Stomach (tissue), 9 donors: ENCODE measurements around the gene ERCC2. TPM values are rescaled to one million over a fixed set of nuclear protein-coding genes. Genes with fewer than 3 reads are reported as not detected.

Experiments
- DNase-seq, 2 donors: peaks; one replicate each; pipeline versions ENCODE4 v3.0.0 to v3.0.0-alpha.2; 2013 to 2019
- H3K27ac ChIP-seq, 5 donors: fragments of 200-600 bp in 4 of 5; sonication (generic) in 4 of 5; one replicate each; pipeline ENCODE4 v1.5.1; 2013 to 2019; ENCODE audit warnings: mild to moderate bottlenecking in 1 of 5, moderate library complexity in 1 of 5
- H3K27me3 ChIP-seq, 3 donors: fragments of 200-600 bp; sonication (generic); one replicate each; pipeline ENCODE4 v1.5.1; 2017 to 2019; ENCODE audit warnings: mixed run types in 1 of 3
- H3K36me3 ChIP-seq, 4 donors: fragments of 200-600 bp; sonication (generic); 1 replicate in 3 of 4; 2 replicates in 1 of 4; pipeline ENCODE4 v1.5.1; 2016 to 2019
- H3K4me1 ChIP-seq, 4 donors: fragments of 200-600 bp; sonication (generic); one replicate each; pipeline ENCODE4 v1.5.1; 2016 to 2019
- H3K4me3 ChIP-seq, 4 donors: fragments of 200-600 bp; sonication (generic) in 3 of 4; one replicate each; pipeline ENCODE4 v1.5.1; 2016 to 2019; ENCODE audit warnings: mild to moderate bottlenecking in 1 of 4
- H3K9me3 ChIP-seq, 4 donors: fragments of 200-600 bp; sonication (generic); one replicate each; pipeline ENCODE4 v1.5.1; 2016 to 2019
- CTCF ChIP-seq, 7 experiments: fragments of 450-650 bp in 4 of 7; fragments of 200-600 bp in 3 of 7; sonication (generic) in 3 of 7; IDR thresholded peaks; one replicate each; pipeline ENCODE4 v1.5.1; 2016 to 2019; ENCODE audit warnings: antibody characterized with exemption in 7 of 7, control low read depth in 2 of 7, mild to moderate bottlenecking in 1 of 7
- EP300 ChIP-seq: sonication (generic); formaldehyde crosslinking; IDR thresholded peaks from one replicate; pipeline ENCODE4 v1.6.1; 2017; ENCODE audit warnings: antibody characterized with exemption
- POLR2A ChIP-seq, 4 donors: fragments of 450-650 bp; IDR thresholded peaks; one replicate each; pipeline ENCODE4 v1.6.1; 2016; ENCODE audit warnings: antibody characterized with exemption in 4 of 4, control low read depth in 2 of 4, mild to moderate bottlenecking in 1 of 4, moderate library complexity in 1 of 4
- POLR2AphosphoS5 ChIP-seq, 3 donors: sonication (generic); formaldehyde crosslinking; IDR thresholded peaks; one replicate each; pipeline ENCODE4 v1.6.1; 2016; ENCODE audit warnings: antibody characterized with exemption in 3 of 3
- WGBS, 5 donors: extraction: QIAGEN DNeasy Blood & Tissue Kit in 3 of 5; methylation state at CpG; one replicate each; pipeline versions ENCODE4 v1.1.5 to v1.1.7; 2013 to 2018; 5-methylcytosine and 5-hydroxymethylcytosine counted together
- intact Hi-C: fragments of 100-400 bp; cut with DNase I; formaldehyde crosslinking; loops from one replicate; pipeline ENCODE4 v1.15.1; 2023; ENCODE audit warnings: low total_unique reads
- polyA plus RNA-seq, 3 donors: library from polyadenylated mRNA; stranded (reverse); fragments of 200-250 nt; gene quantifications; one replicate each; pipeline ENCODE4 v1.2.3, GENCODE V29; 2013
- total RNA-seq, 5 donors: library from RNA; depleted of rRNA; stranded (reverse); fragments of >200 nt; gene quantifications; one replicate each; pipeline versions ENCODE4 v1.1.0 to v1.2.3, GENCODE V29; 2014 to 2016
- donor health status: healthy with polysubstance abuse.
- donor health status: Bipolar disorder and iron deficiency.
- donor health status: healthy.

The ERCC2 gene
- total and polyA plus RNA-seq, 8 donors: 5.3 to 77.3 (median 8.7) TPM

GRCh38 chr19:45342911-45343310, 27.5 kb downstream of the ERCC2 start:
- no peak for TF ChIP-seq POLR2AphosphoS5 (IDR thresholded peaks at IDR 0.05)
- TF ChIP-seq CTCF (IDR thresholded peaks at IDR 0.05): no peak
- no peak for TF ChIP-seq EP300
- TF ChIP-seq POLR2A (IDR thresholded peaks at IDR 0.05): no peak
- intact Hi-C loops: no loop called here
- Histone ChIP-seq H3K27me3 (peaks cover 0 to 87% (median 42%) of the 10 kb centered on the region in 3 donors), H3K27ac (no peak overlapping the region), H3K4me3 (no peak overlapping the region), H3K9me3 (no peaks in the 10 kb centered on the region), H3K4me1 (peaks cover 10 to 22% (median 17%) of the 10 kb centered on the region in 4 donors), H3K36me3 (no peaks in the 10 kb centered on the region)
- DNase-seq: peak in 1 of 2 donors; percentile 3
- WGBS, 5 donors: 74 to 82% (median 81%) methylated on average over 13 of the region's 13 CpGs

- 11 to 33% (median 12%) methylated on average over 11 to 25 of the region's 25 CpGs for WGBS, 5 donors
- H3K27me3 ChIP-seq: peaks cover 0 to 75% (median 26%) of the 10 kb centered on the region in 3 donors
- intact Hi-C loops: no loop called here
Measured at GRCh38 chr19:45340899-45341453, 29.4 kb downstream of the ERCC2 start.

GRCh38 chr19:45340232-45340898, 30.0 kb downstream of the ERCC2 start, which contains the start of gene KLC3:
Gene KLC3, plus strand, starts transcription at chr19:45340750. Its CDS starts 4,792 bp downstream, at chr19:45345542.
- Histone ChIP-seq H3K9me3 (no peaks in the 10 kb centered on the region), H3K4me3 (peak within 1 kb of the TSS; percentile 34 to 53 (median 40)), H3K27ac (no peak within 1 kb of the TSS), H3K36me3 (no peaks in the 10 kb centered on the region), H3K4me1 (peaks cover 10 to 18% (median 14%) of the 10 kb centered on the region in 4 donors), H3K27me3 (peaks cover 0 to 70% (median 20%) of the 10 kb centered on the region in 3 donors)
- peak; percentile 75 to 85 for DNase-seq
- intact Hi-C loops: no loop called here
- 10 to 44% (median 13%) methylated on average over 10 to 50 of the region's 50 CpGs for WGBS, 5 donors
- TF ChIP-seq POLR2AphosphoS5 (IDR thresholded peaks at IDR 0.05) (no peak), POLR2A (IDR thresholded peaks at IDR 0.05) (no peak), EP300 (no peak), CTCF (IDR thresholded peaks at IDR 0.05) (no peak)

More at GRCh38 chr19:45340899-45341453, 29.4 kb downstream of the ERCC2 start:
- no peaks in the 10 kb centered on the region for H3K36me3 ChIP-seq
- H3K4me1 ChIP-seq: peaks cover 10 to 18% (median 14%) of the 10 kb centered on the region in 4 donors
- no peaks in the 10 kb centered on the region for H3K9me3 ChIP-seq
- TF ChIP-seq EP300 (no peak), POLR2AphosphoS5 (IDR thresholded peaks at IDR 0.05) (no peak)
- H3K27ac ChIP-seq: no peak overlapping the region
- peak overlapping the region; percentile 34 to 53 (median 40) for H3K4me3 ChIP-seq
- peak in 1 of 2 donors; percentile 51 for DNase-seq

- TF ChIP-seq CTCF (IDR thresholded peaks at IDR 0.05) (no peak), POLR2AphosphoS5 (IDR thresholded peaks at IDR 0.05) (no peak), POLR2A (IDR thresholded peaks at IDR 0.05) (no peak), EP300 (no peak)
- Histone ChIP-seq H3K4me1 (peaks cover 10 to 18% (median 14%) of the 10 kb centered on the region in 4 donors), H3K36me3 (no peaks in the 10 kb centered on the region), H3K27ac (no peak overlapping the region), H3K27me3 (peaks cover 0 to 63% (median 15%) of the 10 kb centered on the region in 3 donors), H3K9me3 (no peaks in the 10 kb centered on the region), H3K4me3 (no peak overlapping the region)
- no peak for DNase-seq
- WGBS, 5 donors: 68 to 85% (median 74%) methylated on average over 6 of the region's 6 CpGs
- intact Hi-C loops: no loop called here
Measured at GRCh38 chr19:45339629-45340028, 30.7 kb downstream of the ERCC2 start.
